GM12892 (cell line): ENCODE results near the gene P2RY2.

Experiments used
- POLR2AphosphoS5 ChIP-seq: IDR thresholded peaks from 2 replicates; pipeline ENCODE4 v1.6.1; 2011; ENCODE audit warnings: low read depth, low read length, control low read depth
- TAF1 ChIP-seq: IDR thresholded peaks from 2 replicates; pipeline ENCODE4 v1.6.1; 2011; ENCODE audit warnings: low read depth, mild to moderate bottlenecking, control low read depth, low read length, borderline replicate concordance

DNA sequence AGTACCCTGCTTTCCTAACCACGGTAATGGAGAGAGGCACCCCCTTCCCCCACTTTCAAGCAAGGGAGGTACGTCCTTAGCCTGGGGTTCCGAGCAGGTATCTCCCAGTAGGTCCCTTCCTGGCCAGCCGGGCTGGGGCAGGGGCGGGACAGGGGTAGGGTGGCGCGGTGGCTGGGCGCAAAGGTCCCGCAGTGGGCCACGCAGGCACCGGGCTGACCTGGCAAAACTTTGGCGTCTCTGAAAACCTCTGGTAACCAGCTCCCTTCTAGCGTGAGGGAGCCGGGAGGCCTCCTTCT, 323 bp upstream of the P2RY2 start:
- TF ChIP-seq TAF1 (no peak), POLR2AphosphoS5 (no peak)
